ENCODE measurements around the gene KYAT1. TPM values are rescaled to one million over a fixed set of nuclear protein-coding genes. Genes with fewer than 3 reads are reported as not detected.

KYAT1 gene
- polyA plus RNA-seq, 2 of the 4 experiments (the other 2 are of a cell fraction) = 8.4 to 10.0 TPM

DNA sequence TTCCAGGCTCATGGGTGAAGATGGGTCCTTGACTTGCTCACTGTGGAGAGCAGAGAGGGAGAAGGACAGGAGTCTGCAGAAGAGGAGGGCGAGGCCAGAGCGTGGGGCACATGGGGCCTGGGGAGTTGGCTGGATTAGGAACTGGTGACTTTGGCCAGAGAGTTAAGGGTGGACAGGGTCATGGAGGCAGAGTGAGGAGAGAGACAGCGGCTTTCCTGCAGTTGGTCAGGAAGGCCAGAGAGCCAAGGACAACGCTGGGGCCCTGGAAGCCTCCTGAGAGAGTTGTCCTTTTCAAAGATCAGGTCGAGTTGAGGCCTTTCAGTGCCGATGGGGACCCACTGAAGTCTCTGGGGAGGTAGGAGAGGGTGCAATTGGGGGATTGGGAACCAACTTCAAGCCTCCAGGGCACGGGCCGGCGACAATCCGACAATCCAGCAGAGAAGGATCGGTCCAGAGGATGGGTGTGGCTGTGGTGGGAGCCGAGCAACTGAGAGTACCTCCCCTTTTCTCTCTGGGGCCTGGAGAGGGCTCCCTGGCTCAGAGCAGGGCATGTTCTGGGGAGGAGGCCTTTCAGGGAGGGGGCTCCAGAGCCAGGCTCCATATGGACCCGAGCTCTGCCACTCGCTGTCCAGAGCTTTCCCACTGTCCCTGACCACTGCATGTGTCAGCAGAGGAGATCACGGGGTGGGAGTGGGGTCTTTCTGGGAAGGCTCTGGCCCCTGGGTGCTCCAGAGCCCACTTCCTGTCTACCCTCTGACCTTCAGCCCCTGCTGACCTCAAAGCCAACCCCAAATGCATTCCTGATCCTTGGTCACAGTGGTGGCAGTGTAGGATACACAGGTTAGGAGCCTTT is 31.5 kb upstream of the KYAT1 start:
- FAIRE-seq (no peak), ATAC-seq (peak in 1 of 2 experiments; percentile 57; a peak in 3 of 6 replicates), DNase-seq (ENCODE audit: low read depth in 1 of 2, low spot score in 1 of 2) (peak in 1 of 2 experiments; percentile 42)
- Histone ChIP-seq H3K27ac (peak overlapping the region; percentile 91 to 97), H3K4me3 (peak overlapping the region; percentile 21; the same call in 1 of the 3 replicates), H3K4me2 (peak overlapping the region; percentile 79), H3K4me1 (peaks cover 66% of the 10 kb centered on the region), H3K9me3 (no peaks in the 10 kb centered on the region)
- 45% methylated on average over 13 of the region's 15 CpGs for WGBS (ENCODE audit: missing lambda C conversion rate)
- TF ChIP-seq RAD21 (conservative IDR thresholded peaks at IDR 0.05 in 1 of 2, IDR thresholded peaks at IDR 0.05 in 1 of 2) = no peak
- no peak for TF ChIP-seq FOSB (CRISPR knock-in tag; IDR thresholded peaks at IDR 0.05)
- TF ChIP-seq EHF (CRISPR knock-in tag; IDR thresholded peaks at IDR 0.05) = no peak
- TF ChIP-seq HES2 (IDR thresholded peaks at IDR 0.05) = no peak
- TF ChIP-seq, protein P1, sequence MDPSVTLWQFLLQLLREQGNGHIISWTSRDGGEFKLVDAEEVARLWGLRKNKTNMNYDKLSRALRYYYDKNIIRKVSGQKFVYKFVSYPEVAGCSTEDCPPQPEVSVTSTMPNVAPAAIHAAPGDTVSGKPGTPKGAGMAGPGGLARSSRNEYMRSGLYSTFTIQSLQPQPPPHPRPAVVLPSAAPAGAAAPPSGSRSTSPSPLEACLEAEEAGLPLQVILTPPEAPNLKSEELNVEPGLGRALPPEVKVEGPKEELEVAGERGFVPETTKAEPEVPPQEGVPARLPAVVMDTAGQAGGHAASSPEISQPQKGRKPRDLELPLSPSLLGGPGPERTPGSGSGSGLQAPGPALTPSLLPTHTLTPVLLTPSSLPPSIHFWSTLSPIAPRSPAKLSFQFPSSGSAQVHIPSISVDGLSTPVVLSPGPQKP (IDR thresholded peaks at IDR 0.05; ENCODE audit: low read depth, low read length) = no peak
- TF ChIP-seq EHMT2 (IDR thresholded peaks at IDR 0.05; ENCODE audit: low read depth) = no peak
- no peak for TF ChIP-seq FOSL2 (IDR thresholded peaks at IDR 0.05)
- no peak for TF ChIP-seq FOSL2 (CRISPR knock-in tag; IDR thresholded peaks at IDR 0.05)
- TF ChIP-seq REST (IDR thresholded peaks at IDR 0.05) = no peak
- no peak for TF ChIP-seq HEYL (CRISPR knock-in tag; IDR thresholded peaks at IDR 0.05)
- TF ChIP-seq POLR2A (IDR thresholded peaks at IDR 0.05; ENCODE audit: low read length) = no peak
- no peak for TF ChIP-seq JUNB (IDR thresholded peaks at IDR 0.05)
- no peak for TF ChIP-seq ZC3H11A (IDR thresholded peaks at IDR 0.05)
- no peak for TF ChIP-seq KDM5A (IDR thresholded peaks at IDR 0.05)
- no peak for TF ChIP-seq MAZ (IDR thresholded peaks at IDR 0.05; ENCODE audit: borderline replicate concordance, low read depth, low read length)
- TF ChIP-seq, protein P2, sequence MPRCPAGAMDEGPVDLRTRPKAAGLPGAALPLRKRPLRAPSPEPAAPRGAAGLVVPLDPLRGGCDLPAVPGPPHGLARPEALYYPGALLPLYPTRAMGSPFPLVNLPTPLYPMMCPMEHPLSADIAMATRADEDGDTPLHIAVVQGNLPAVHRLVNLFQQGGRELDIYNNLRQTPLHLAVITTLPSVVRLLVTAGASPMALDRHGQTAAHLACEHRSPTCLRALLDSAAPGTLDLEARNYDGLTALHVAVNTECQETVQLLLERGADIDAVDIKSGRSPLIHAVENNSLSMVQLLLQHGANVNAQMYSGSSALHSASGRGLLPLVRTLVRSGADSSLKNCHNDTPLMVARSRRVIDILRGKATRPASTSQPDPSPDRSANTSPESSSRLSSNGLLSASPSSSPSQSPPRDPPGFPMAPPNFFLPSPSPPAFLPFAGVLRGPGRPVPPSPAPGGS (IDR thresholded peaks at IDR 0.05) = no peak
- TF ChIP-seq RARB (CRISPR knock-in tag; IDR thresholded peaks at IDR 0.05) = no peak
- TF ChIP-seq NPAS2 (CRISPR knock-in tag; IDR thresholded peaks at IDR 0.05; ENCODE audit: borderline replicate concordance) = no peak
- ChIA-PET CTCF (interaction anchor here (0.9 to 4.3 kb wide), 8 partner anchors 7 to 50 kb away, joined by 3 to 37 read pairs (median 4); partner anchors contain the start of gene PHYHD1), POLR2A (interaction anchor here (1.0 kb wide), 1 partner anchor 34 kb away, joined by 3 read pairs; no protein-coding TSS in a partner anchor)

GRCh38 chr9:128912270-128912853 is 30.6 kb upstream of the KYAT1 start:
- WGBS (ENCODE audit: missing lambda C conversion rate) = 14% methylated on average over 15 of the region's 15 CpGs
- ATAC-seq (peak; percentile 74 to 86), DNase-seq (ENCODE audit: low read depth in 1 of 2, low spot score in 1 of 2) (peak; percentile 93 to 97), FAIRE-seq (peak; percentile 74)
- Histone ChIP-seq H3K4me2 (peak overlapping the region; percentile 79), H3K9me3 (no peaks in the 10 kb centered on the region), H3K4me1 (peaks cover 61% of the 10 kb centered on the region), H3K4me3 (peak overlapping the region; percentile 21; the same call in 2 of the 3 replicates), H3K27ac (peak overlapping the region; percentile 91 to 97)
- POLR2A ChIA-PET = interaction anchor here (1.0 kb wide), 1 partner anchor 33 kb away, joined by 3 read pairs; no protein-coding TSS in a partner anchor
- CTCF ChIA-PET = interaction anchor here (0.9 to 1.9 kb wide), 6 partner anchors 8 to 48 kb away, joined by 3 to 10 read pairs (median 4); partner anchors contain the start of gene PHYHD1
- TF ChIP-seq JUNB (IDR thresholded peaks at IDR 0.05) = peak; percentile 71
- no peak for TF ChIP-seq RFX5 (IDR thresholded peaks at IDR 0.05)
- TF ChIP-seq FOSL2 (IDR thresholded peaks at IDR 0.05) = peak; percentile 67
- peak; percentile 90 for TF ChIP-seq FOSL2 (CRISPR knock-in tag; IDR thresholded peaks at IDR 0.05)
- TF ChIP-seq ZNF302 (CRISPR knock-in tag; IDR thresholded peaks at IDR 0.05) = 0 out of 2 replicates have a peak, but pooled peaks have one; percentile 46
- peak; percentile 69; the same call in 1 of the 2 replicates for TF ChIP-seq HOXB5 (CRISPR knock-in tag; IDR thresholded peaks at IDR 0.05)
- TF ChIP-seq HES2 (IDR thresholded peaks at IDR 0.05) = no peak
- TF ChIP-seq GATA3 (IDR thresholded peaks at IDR 0.05; ENCODE audit: borderline replicate concordance) = peak; percentile 57; the same call in 1 of the 2 replicates
- TF ChIP-seq JUN (IDR thresholded peaks at IDR 0.05) = peak in 1 of 2 experiments; percentile 60; a peak in 1 of 5 replicates
- TF ChIP-seq RAD21 (conservative IDR thresholded peaks at IDR 0.05 in 1 of 2, IDR thresholded peaks at IDR 0.05 in 1 of 2) = peak in 1 of 2 experiments; percentile 20; a peak in 1 of 5 replicates
- TF ChIP-seq E2F6 (IDR thresholded peaks at IDR 0.05; ENCODE audit: borderline replicate concordance, low read depth) = peak; percentile 10; the same call in 1 of the 2 replicates
- TF ChIP-seq, protein P3, sequence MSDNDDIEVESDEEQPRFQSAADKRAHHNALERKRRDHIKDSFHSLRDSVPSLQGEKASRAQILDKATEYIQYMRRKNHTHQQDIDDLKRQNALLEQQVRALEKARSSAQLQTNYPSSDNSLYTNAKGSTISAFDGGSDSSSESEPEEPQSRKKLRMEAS (IDR thresholded peaks at IDR 0.05) = peak; percentile 79
- TF ChIP-seq MAFK (IDR thresholded peaks at IDR 0.05; ENCODE audit: partially characterized antibody) = peak; percentile 58
- TF ChIP-seq SMC3 (IDR thresholded peaks at IDR 0.05) = 0 out of 3 replicates have a peak, but pooled peaks have one; percentile 14
- TF ChIP-seq EHMT2 (IDR thresholded peaks at IDR 0.05; ENCODE audit: low read depth) = 0 out of 2 replicates have a peak, but pooled peaks have one; percentile 46
